Activated CD8-positive, alpha-beta T cell treated with anti-CD3 and anti-CD28 coated beads, Interleukin-2, amount 10 ng/mL, durations not matched to agents 7 days and 5 days (primary cell): ENCODE results near the gene MDM2. TPM values are rescaled to one million over a fixed set of nuclear protein-coding genes. Genes with fewer than 3 reads are reported as not detected.
"Not testable (repeated sequence)": the region's sequence is repeated elsewhere in the genome, so short reads cannot be mapped to it uniquely, and the experiment has no call there.

Experiments
- ATAC-seq: fragments of 150-1000 bp; cut with Tn5 transposase; one replicate; pipeline ENCODE4 v1.10.0; 2021; ENCODE audit warnings: moderate library complexity
- CTCF ChIA-PET: fragments of 350-600 bp; sonication (Branson Sonifier 250); formaldehyde crosslinking; loops from one replicate; lab custom pipeline; 2021; ENCODE audit warnings: antibody characterized with exemption; lab: Charles Lee
- POLR2A ChIA-PET: fragments of 350-600 bp; sonication (Branson Sonifier 250); formaldehyde crosslinking; loops from one replicate; lab custom pipeline; 2021; ENCODE audit warnings: antibody characterized with exemption; lab: Charles Lee
- DNase-seq: peaks from one replicate; pipeline ENCODE4 v3.0.0-alpha.2; 2020
- H3K27ac Mint-ChIP-seq: one replicate; pipeline ENCODE4 v1.8.0; 2021; ENCODE audit warnings: mild to moderate bottlenecking, mixed read lengths
- H3K27me3 Mint-ChIP-seq: one replicate; pipeline ENCODE4 v1.8.0; 2021; ENCODE audit warnings: low read depth, mixed read lengths
- H3K36me3 Mint-ChIP-seq: one replicate; pipeline ENCODE4 v1.8.0; 2021; ENCODE audit warnings: low read depth, mixed read lengths
- H3K4me1 Mint-ChIP-seq: one replicate; pipeline ENCODE4 v1.8.0; 2021; ENCODE audit warnings: low read depth, mixed read lengths
- H3K4me3 Mint-ChIP-seq: one replicate; pipeline ENCODE4 v1.8.0; 2021; ENCODE audit warnings: mild to moderate bottlenecking, mixed read lengths
- H3K9me3 Mint-ChIP-seq: one replicate; pipeline ENCODE4 v1.8.0; 2022; ENCODE audit warnings: mixed read lengths; ENCODE audit not compliant: insufficient read depth
- total RNA-seq, 2 experiments: library from RNA; stranded (reverse); gene quantifications; one replicate each; pipeline ENCODE4 v1.2.3, GENCODE V29; 2021

MDM2 gene
- total RNA-seq, 2 experiments from 2014 or later = 213 to 234 TPM

GRCh38 chr12:68808388-68809189 lies 612 bp downstream of the MDM2 start:
- ChIA-PET POLR2A (interaction anchor here (0.6 to 2.8 kb wide), 18 partner anchors 8 to 888 kb away, joined by 3 to 42 read pairs (median 4); partner anchors contain the start of genes IL26, RAP1B and SLC35E3), CTCF (interaction anchor here (0.7 to 3.1 kb wide), 15 partner anchors 9 to 584 kb away, joined by 3 to 22 read pairs (median 6); partner anchors contain the start of gene SLC35E3)
- H3K4me1 Mint-ChIP-seq = peaks cover 44% of the 10 kb centered on the region
- peaks cover 46% of the 10 kb centered on the region for H3K36me3 Mint-ChIP-seq
- peak overlapping the region; percentile 100 for H3K27ac Mint-ChIP-seq
- no peaks in the 10 kb centered on the region for H3K27me3 Mint-ChIP-seq
- ATAC-seq = peak; percentile 54
- no peaks in the 10 kb centered on the region for H3K9me3 Mint-ChIP-seq
- peak overlapping the region; percentile 91 for H3K4me3 Mint-ChIP-seq
- peak; percentile 79 for DNase-seq

DNA sequence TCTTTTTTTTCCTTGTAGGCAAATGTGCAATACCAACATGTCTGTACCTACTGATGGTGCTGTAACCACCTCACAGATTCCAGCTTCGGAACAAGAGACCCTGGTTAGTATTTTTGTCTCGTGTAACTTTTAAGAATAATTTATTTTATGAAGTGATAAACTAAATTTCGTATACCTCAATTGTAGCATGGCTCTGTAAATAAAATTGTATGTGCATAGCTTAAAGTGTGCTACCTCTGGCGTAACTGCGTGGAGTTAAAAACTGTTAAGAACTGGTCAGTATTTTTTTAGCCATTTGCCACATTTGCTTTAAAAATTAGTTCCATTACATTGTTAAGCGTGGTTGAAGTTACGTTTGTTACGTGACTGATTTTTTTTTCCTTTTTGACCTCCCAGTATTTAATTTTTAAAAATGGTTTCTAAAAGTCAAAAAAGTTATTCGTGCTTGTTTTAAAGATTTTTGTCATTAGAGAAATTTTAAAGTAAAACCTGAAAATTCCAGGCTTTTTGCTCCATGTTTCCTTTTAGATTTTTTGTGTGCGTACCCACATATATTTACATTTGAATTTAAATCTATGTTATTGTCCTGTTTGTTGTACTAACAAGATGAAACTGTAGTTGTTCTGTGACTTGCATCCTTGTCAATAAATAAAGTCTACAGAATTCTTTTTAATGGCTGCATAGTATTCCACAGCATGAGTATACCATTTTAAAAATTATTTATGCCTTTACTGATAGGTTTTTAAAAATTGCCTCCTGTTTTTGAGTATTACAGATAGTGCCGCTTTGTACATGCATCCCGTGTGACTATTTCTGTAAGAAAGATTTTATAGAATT lies 1.4 kb downstream of the MDM2 start:
- Mint-ChIP-seq H3K4me3 (peak overlapping the region; percentile 91), H3K9me3 (no peaks in the 10 kb centered on the region), H3K27ac (peak overlapping the region; percentile 100), H3K36me3 (peaks cover 52% of the 10 kb centered on the region), H3K27me3 (no peaks in the 10 kb centered on the region), H3K4me1 (peaks cover 47% of the 10 kb centered on the region)
- ChIA-PET POLR2A (interaction anchor here (0.6 to 2.8 kb wide), 8 partner anchors 8 to 522 kb away, joined by 3 to 42 read pairs (median 8); partner anchors contain the start of genes RAP1B and SLC35E3), CTCF (interaction anchor here (0.7 to 3.1 kb wide), 8 partner anchors 8 to 246 kb away, joined by 3 to 15 read pairs (median 10); no protein-coding TSS in a partner anchor)
- no peak for DNase-seq
- no peak for ATAC-seq

GRCh38 chr12:68810027-68810389 lies 2.0 kb downstream of the MDM2 start:
- ATAC-seq, H3K9me3 Mint-ChIP-seq, POLR2A ChIA-PET, DNase-seq, H3K27me3 Mint-ChIP-seq: not testable (repeated sequence)
- CTCF ChIA-PET = interaction anchor here (3.8 kb wide), 1 partner anchor 21 kb away, joined by 22 read pairs; no protein-coding TSS in a partner anchor
- peak overlapping the region; percentile 61 for H3K27ac Mint-ChIP-seq
- peak overlapping the region; percentile 91 for H3K4me3 Mint-ChIP-seq
- peaks cover 58% of the 10 kb centered on the region for H3K36me3 Mint-ChIP-seq
- H3K4me1 Mint-ChIP-seq = peaks cover 53% of the 10 kb centered on the region

GRCh38 chr12:68811573-68811972 lies 3.6 kb downstream of the MDM2 start:
- peaks cover 54% of the 10 kb centered on the region for H3K4me1 Mint-ChIP-seq
- peak overlapping the region; percentile 56 for H3K4me3 Mint-ChIP-seq
- H3K27me3 Mint-ChIP-seq, DNase-seq, H3K9me3 Mint-ChIP-seq, ATAC-seq, H3K27ac Mint-ChIP-seq: not testable (repeated sequence)
- POLR2A ChIA-PET = interaction anchor here (0.7 to 1.0 kb wide), 4 partner anchors 8 to 140 kb away, joined by 3 to 5 read pairs (median 3); no protein-coding TSS in a partner anchor
- H3K36me3 Mint-ChIP-seq = peaks cover 63% of the 10 kb centered on the region
- CTCF ChIA-PET = interaction anchor here (3.8 kb wide), 1 partner anchor 19 kb away, joined by 22 read pairs; no protein-coding TSS in a partner anchor

- DNase-seq = no peak
- Mint-ChIP-seq H3K4me1 (peaks cover 49% of the 10 kb centered on the region), H3K27ac (peak overlapping the region; percentile 55), H3K36me3 (peaks cover 69% of the 10 kb centered on the region), H3K27me3 (no peaks in the 10 kb centered on the region), H3K9me3 (no peaks in the 10 kb centered on the region), H3K4me3 (peak overlapping the region; percentile 63)
- ChIA-PET POLR2A (interaction anchor here (0.6 to 1.2 kb wide), 5 partner anchors 15 to 141 kb away, joined by 3 to 5 read pairs (median 4); partner anchors contain the start of gene SLC35E3), CTCF (interaction anchor here (0.6 to 3.8 kb wide), 5 partner anchors 9 to 444 kb away, joined by 3 to 22 read pairs (median 3); no protein-coding TSS in a partner anchor)
- no peak for ATAC-seq
Measured at GRCh38 chr12:68812553-68813241, 4.7 kb downstream of the MDM2 start.

- DNase-seq = no peak
- POLR2A ChIA-PET = interaction anchor here (1.0 to 1.2 kb wide), 2 partner anchors 31 to 67 kb away, joined by 4 to 5 read pairs; partner anchors contain the start of gene SLC35E3
- Mint-ChIP-seq H3K27me3 (no peaks in the 10 kb centered on the region), H3K9me3 (no peaks in the 10 kb centered on the region), H3K36me3 (peaks cover 67% of the 10 kb centered on the region), H3K27ac (peak overlapping the region; percentile 42), H3K4me1 (peaks cover 49% of the 10 kb centered on the region), H3K4me3 (peak overlapping the region; percentile 32)
- CTCF ChIA-PET = interaction anchor here (0.6 to 3.8 kb wide), 4 partner anchors 9 to 25 kb away, joined by 3 to 22 read pairs (median 4); no protein-coding TSS in a partner anchor
- no peak for ATAC-seq
Measured at GRCh38 chr12:68813242-68813593, 5.2 kb downstream of the MDM2 start.

DNA sequence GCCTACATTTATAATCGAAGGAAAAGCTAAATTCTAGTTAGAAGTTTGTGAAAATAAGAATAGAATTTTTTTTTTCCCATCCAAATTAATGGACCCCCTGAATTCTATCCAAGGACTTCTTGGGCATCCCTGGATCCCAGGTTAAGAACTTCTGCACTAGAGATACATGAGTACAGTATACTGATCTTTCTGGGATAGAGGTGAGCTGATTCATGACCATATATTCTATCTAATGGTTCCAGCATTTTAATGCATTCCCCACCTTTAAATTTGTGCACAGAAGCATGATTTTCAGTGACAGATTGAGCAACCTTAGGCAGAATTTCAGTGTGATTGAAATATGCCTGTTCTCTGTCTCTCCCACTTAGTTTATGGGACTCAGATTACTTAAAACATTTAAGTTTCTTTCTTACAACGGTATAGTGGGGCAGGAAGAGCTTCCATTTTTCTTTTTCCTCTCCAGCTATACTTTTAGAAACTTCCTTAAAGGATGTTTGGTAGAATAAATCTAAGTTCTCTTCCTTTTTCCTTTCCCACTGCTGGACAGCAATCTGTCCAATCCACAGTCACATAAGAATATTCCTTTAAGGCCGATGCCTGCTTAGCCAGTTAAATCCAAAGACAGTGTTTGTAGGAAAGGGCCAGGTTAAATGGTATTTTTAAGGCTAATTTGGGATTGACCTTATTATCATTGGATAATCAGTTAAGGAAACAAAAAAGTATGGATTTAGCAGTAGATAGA lies 6.7 kb downstream of the MDM2 start:
- Mint-ChIP-seq H3K4me3 (no peak overlapping the region), H3K27me3 (no peaks in the 10 kb centered on the region), H3K4me1 (peaks cover 52% of the 10 kb centered on the region), H3K27ac (peak overlapping the region; percentile 1), H3K9me3 (no peaks in the 10 kb centered on the region), H3K36me3 (peaks cover 64% of the 10 kb centered on the region)
- ChIA-PET POLR2A (no interaction called here), CTCF (interaction anchor here (1.4 to 8.8 kb wide), 2 partner anchors 16 to 20 kb away, joined by 3 to 76 read pairs; no protein-coding TSS in a partner anchor)
- ATAC-seq = no peak
- no peak for DNase-seq

DNA sequence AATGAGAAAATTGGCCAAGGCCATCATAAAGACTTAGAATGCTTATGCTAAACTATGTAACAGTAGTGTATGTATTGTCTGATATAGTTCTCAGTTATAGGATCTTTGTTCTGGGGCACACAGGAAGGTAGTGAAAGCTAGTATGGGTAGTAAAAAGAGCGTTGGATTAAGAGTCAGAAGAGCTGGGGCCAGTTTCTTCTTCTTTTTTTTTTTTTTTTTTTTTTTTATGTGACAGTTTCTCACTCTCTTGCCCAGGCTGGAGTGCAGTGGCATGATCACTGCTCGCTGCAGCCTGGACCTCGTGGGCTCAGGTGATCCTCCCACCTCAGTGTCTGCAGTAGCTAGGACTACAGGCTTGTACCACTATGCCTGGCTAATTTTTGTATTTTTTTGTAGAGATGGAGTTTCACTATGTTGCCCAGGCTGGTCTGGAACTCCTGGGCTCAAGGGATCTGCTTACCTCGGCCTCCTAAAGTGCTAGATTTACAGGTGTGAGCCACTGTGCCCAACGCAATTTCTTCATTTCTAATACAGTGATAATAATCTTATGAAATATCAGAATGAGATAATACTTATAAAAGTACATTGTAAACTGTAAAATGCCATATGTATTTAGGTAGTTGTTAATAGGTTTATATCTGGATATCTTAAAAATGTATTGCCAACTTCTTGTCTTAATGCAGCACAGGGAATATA lies 7.4 kb downstream of the MDM2 start:
- H3K4me1 Mint-ChIP-seq = peaks cover 49% of the 10 kb centered on the region

DNA sequence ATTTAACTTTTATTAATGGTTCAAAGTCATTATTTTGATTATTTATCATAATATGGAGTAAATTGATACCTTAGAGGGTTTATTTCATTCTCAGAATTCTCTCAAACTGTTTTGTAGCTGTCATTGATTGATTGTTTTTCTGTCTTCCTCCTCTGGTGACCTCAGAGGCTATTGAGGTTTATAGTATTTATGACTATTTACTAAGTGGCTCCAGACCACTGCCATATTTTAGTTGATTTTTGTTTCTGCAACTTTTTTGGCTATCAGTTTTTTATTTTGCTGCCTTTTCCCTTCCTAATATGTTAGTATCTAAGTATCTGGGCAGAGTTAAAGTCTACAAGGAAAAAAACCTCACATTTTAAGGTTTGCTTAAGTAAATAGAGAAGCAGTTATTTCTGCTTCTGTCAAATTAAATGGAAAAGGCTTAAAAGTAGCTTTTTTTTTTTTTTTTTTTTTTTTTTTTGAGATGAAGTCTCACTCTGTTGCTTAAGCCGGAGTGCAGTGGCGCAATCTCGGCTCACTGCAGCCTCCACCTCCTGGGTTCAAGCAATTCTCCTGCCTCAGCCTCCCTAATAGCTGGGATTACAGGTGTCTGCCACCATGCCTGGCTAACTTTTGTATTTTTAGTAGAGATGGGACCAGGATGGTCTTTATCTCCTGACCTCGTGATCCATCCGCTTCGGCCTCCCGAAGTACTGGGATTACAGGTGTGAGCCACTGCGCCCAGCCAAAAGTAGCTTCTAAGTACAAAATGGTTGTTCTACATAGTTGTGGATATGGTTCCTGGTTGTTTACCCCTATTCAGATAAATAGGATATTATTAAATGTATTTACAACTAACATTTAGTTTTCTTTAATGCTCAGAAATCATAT lies 8.2 kb downstream of the MDM2 start:
- H3K27me3 Mint-ChIP-seq = no peaks in the 10 kb centered on the region
- H3K4me1 Mint-ChIP-seq = peaks cover 50% of the 10 kb centered on the region
- H3K4me3 Mint-ChIP-seq = no peak overlapping the region
- ATAC-seq (no peak), DNase-seq (no peak)
- H3K9me3 Mint-ChIP-seq = no peaks in the 10 kb centered on the region
- H3K27ac Mint-ChIP-seq = no peak overlapping the region
- ChIA-PET CTCF (interaction anchor here (3.4 to 8.8 kb wide), 2 partner anchors 8 to 15 kb away, joined by 15 to 76 read pairs; partner anchors contain the start of gene MDM2), POLR2A (interaction anchor here (0.6 to 1.2 kb wide), 2 partner anchors 8 to 9 kb away, joined by 3 to 9 read pairs; partner anchors contain the start of gene MDM2)
- H3K36me3 Mint-ChIP-seq = peaks cover 69% of the 10 kb centered on the region

More for the DNA sequence above, 7.4 kb downstream of the MDM2 start:
- DNase-seq = no peak
- peak overlapping the region; percentile 1 for H3K27ac Mint-ChIP-seq
- H3K4me3 Mint-ChIP-seq = peak overlapping the region; percentile 3
- H3K9me3 Mint-ChIP-seq = no peaks in the 10 kb centered on the region
- H3K27me3 Mint-ChIP-seq = no peaks in the 10 kb centered on the region
- ATAC-seq = peak; percentile 50
- ChIA-PET CTCF (interaction anchor here (1.4 to 8.8 kb wide), 2 partner anchors 16 to 19 kb away, joined by 3 to 76 read pairs; no protein-coding TSS in a partner anchor), POLR2A (interaction anchor here (0.6 kb wide), 1 partner anchor 8 kb away, joined by 3 read pairs; no protein-coding TSS in a partner anchor)
- peaks cover 66% of the 10 kb centered on the region for H3K36me3 Mint-ChIP-seq
